SU-DHL-6 (cell line): ENCODE data around the gene CFAP43.

Experiments used
- CTCF ChIP-seq: fragments of 200-600 bp; sonication (generic); IDR thresholded peaks from one replicate; pipeline ENCODE4 v1.5.1; 2017; ENCODE audit warnings: antibody characterized with exemption, mild to moderate bottlenecking, low read length, moderate library complexity; ENCODE audit not compliant: insufficient read depth, poor library complexity, severe bottlenecking
- EZH2phosphoT487 ChIP-seq: fragments of 200-600 bp; sonication (generic), shearing (Covaris generic); conservative IDR thresholded peaks from 2 replicates; pipeline ENCODE4 v1.6.1; 2018; ENCODE audit warnings: mild to moderate bottlenecking, antibody characterized with exemption, low read length, moderate library complexity, mixed read lengths

DNA sequence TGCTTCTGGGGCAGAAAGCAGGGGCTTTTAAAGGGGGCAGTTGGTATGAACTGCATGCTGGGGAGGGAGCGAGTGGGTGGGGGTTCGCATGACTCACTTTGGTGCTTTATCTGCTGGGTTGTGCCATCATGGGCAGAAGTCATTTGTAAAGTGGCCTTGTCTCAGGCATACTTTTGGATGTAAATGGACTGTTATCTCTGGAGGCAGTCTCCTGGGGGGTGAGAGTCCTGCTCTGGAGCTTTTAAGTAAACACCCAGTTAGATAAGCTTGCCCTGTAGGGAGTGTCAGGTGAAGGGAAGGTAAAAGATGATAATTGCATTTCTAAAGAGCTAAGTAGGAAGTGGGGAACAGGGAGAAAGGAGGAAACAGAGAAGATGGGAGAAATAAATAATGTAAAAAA lies 20.9 kb upstream of the CFAP43 start:
- no peak for TF ChIP-seq CTCF
- TF ChIP-seq EZH2phosphoT487: no peak
